ENCODE data around the gene RADIL.
"Not testable (repeated sequence)": the region's sequence is repeated elsewhere in the genome, so short reads cannot be mapped to it uniquely, and the experiment has no call there.

The RADIL gene

GRCh38 chr7:4805984-4806300 lies 77.6 kb downstream of the RADIL start:
- TF ChIP-seq, protein P1, sequence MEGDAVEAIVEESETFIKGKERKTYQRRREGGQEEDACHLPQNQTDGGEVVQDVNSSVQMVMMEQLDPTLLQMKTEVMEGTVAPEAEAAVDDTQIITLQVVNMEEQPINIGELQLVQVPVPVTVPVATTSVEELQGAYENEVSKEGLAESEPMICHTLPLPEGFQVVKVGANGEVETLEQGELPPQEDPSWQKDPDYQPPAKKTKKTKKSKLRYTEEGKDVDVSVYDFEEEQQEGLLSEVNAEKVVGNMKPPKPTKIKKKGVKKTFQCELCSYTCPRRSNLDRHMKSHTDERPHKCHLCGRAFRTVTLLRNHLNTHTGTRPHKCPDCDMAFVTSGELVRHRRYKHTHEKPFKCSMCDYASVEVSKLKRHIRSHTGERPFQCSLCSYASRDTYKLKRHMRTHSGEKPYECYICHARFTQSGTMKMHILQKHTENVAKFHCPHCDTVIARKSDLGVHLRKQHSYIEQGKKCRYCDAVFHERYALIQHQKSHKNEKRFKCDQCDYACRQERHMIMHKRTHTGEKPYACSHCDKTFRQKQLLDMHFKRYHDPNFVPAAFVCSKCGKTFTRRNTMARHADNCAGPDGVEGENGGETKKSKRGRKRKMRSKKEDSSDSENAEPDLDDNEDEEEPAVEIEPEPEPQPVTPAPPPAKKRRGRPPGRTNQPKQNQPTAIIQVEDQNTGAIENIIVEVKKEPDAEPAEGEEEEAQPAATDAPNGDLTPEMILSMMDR (conservative IDR thresholded peaks at IDR 0.05; ENCODE audit: low read depth, low read length), result no peak
- no peak for DNase-seq (ENCODE audit: low read depth)
- H3K4me3 ChIP-seq (ENCODE audit: low read length), result no peak overlapping the region

- TF ChIP-seq, protein P1 (conservative IDR thresholded peaks at IDR 0.05; ENCODE audit: low read depth, low read length), result no peak
- no peak for DNase-seq (ENCODE audit: low read depth)
- H3K4me3 ChIP-seq (ENCODE audit: low read length), result no peak overlapping the region
These were observed 78.2 kb downstream of the RADIL start for GRCh38 chr7:4805110-4805983.

GRCh38 chr7:4803397-4804241 lies 79.9 kb downstream of the RADIL start:
- no peak for DNase-seq (ENCODE audit: low read depth)
- TF ChIP-seq, protein P1 (conservative IDR thresholded peaks at IDR 0.05; ENCODE audit: low read depth, low read length), result no peak

GRCh38 chr7:4802577-4802976 lies 80.9 kb downstream of the RADIL start:
- DNase-seq (ENCODE audit: low read depth); H3K4me3 ChIP-seq (ENCODE audit: low read length): not testable (repeated sequence)

More at GRCh38 chr7:4803397-4804241, 79.9 kb downstream of the RADIL start:
- H3K4me3 ChIP-seq (ENCODE audit: low read length), result no peak overlapping the region

GRCh38 chr7:4801839-4802231 lies 81.7 kb downstream of the RADIL start:
- no peak overlapping the region for H3K4me3 ChIP-seq (ENCODE audit: low read length)
- no peak for DNase-seq (ENCODE audit: low read depth)
- TF ChIP-seq, protein P1 (conservative IDR thresholded peaks at IDR 0.05; ENCODE audit: low read depth, low read length), result no peak

DNA sequence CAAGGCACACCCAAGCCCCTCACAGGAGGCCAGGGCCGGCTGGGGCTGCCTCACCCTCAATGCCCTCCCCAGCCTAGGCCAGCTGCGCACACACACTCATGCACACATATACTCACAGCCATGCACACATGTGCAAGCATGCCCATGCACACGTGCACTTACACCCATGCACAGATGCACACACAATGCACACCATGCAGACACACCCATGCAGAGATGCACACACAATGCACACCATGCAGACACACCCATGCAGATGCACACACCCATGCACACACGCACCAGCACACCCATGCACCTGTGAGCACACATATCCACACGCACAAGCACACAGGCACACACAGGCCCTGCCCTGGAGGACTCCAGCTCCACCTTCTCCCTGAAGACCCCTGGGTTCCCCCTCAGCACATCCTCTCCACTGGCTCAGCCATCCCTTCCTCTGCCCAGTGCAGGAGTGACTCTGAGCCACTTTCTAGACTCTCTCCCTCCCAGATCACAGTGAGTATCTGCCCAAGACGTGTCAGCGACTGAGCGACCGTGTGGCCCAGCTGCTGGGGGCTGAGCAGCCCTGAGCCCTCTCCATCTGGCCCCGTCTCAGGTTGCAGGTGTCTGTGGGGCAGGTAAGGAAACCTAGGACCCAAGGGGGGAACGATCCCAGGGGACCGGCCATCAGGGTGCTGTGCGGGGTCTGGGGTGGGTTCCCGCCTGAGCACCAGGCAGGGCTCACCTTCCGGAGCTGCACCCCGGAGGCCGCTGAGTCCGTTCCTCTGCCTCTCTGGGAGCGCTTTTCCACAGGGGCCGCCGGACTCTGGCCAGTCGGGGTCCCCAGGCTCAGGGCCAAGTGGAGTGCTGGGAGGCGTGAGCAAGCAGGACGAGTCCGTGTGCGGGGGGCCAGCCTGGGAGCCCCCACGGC lies 82.3 kb downstream of the RADIL start:
- no peak overlapping the region for H3K4me3 ChIP-seq (ENCODE audit: low read length)
- TF ChIP-seq, protein P1 (conservative IDR thresholded peaks at IDR 0.05; ENCODE audit: low read depth, low read length), result no peak
- no peak for DNase-seq (ENCODE audit: low read depth)

- TF ChIP-seq, protein P1 (conservative IDR thresholded peaks at IDR 0.05; ENCODE audit: low read depth, low read length), result no peak
- no peak for DNase-seq (ENCODE audit: low read depth)
- no peak overlapping the region for H3K4me3 ChIP-seq (ENCODE audit: low read length)
These were observed 83.0 kb downstream of the RADIL start for GRCh38 chr7:4800487-4800886.
